Kidney epithelial cell (primary cell): ENCODE data around the gene FAM3A. TPM values are rescaled to one million over a fixed set of nuclear protein-coding genes. Genes with fewer than 3 reads are reported as not detected.

Experiments
- DNase-seq: peaks from one replicate; pipeline ENCODE4 v3.0.0-alpha.2; 2010; ENCODE audit warnings: low read depth
- H3K27me3 ChIP-seq: 2 replicates; pipeline ENCODE4 v1.6.0; 2011; ENCODE audit warnings: low read length; ENCODE audit not compliant: control insufficient read depth, insufficient read depth
- H3K36me3 ChIP-seq: 2 replicates; pipeline ENCODE4 v1.5.1; 2011; ENCODE audit warnings: low read length; ENCODE audit not compliant: control insufficient read depth, insufficient read depth
- H3K4me3 ChIP-seq: 2 replicates; pipeline ENCODE4 v1.5.1; 2011; ENCODE audit warnings: low read depth, mild to moderate bottlenecking, control low read depth, low read length
- total RNA-seq: library from RNA; depleted of rRNA; stranded (reverse); fragments of >200 nt; gene quantifications from 2 replicates; pipeline ENCODE4 v1.2.3, GENCODE V29; 2015
- TF ChIP-seq, protein P1 (sequence below): IDR thresholded peaks from 2 replicates; pipeline ENCODE4 v1.5.1; 2011; ENCODE audit warnings: mild to moderate bottlenecking, moderate library complexity, low read length, control low read depth, inconsistent platforms; ENCODE audit not compliant: insufficient read depth, poor library complexity, severe bottlenecking

Gene FAM3A
- total RNA-seq, 1 donor from 2014 or later = 32.3 TPM

DNA sequence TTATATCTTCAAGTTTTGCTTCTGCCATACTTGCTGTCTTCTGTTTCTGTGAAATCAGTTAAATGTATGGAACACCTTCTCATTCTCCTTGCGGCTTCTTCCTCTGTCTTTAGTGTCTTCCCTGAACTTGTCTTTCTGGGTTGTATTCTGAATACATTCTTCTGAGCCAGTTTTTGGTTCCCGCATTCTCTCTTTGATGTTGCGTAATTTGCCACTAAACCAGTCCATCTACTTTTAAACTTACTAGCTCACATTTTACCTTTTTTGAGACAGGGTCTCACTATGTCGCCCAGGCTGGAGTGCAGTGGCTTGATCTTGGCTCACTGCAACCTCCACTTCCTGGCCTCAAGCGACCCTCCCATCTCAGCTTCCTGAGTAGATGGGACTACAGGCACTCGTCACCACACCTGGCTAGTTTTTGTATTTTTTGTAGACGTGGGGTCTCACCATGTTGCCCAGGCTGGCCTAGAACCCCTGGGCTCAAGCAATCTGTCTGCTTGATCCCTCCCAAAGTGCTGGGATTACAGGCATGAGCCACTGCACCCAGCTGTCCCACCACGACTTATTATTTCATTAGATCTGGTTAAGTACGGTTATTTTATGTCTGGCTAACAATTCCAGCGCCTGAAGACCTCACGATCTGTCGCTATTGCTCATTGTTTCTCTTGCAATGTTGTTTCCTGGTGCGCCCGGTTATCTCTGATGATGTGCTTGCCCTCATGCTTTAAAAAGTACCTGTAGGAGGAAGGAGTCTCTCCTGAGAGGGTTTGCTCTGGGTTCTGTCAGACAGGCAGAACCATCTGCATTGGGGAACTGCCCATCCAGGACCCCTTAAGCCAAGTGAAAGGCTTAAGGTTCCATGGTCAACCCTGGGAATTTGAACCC is 9.8 kb upstream of the FAM3A start:
- Histone ChIP-seq H3K27me3 (no peaks in the 10 kb centered on the region), H3K4me3 (no peak overlapping the region), H3K36me3 (no peaks in the 10 kb centered on the region)
- TF ChIP-seq, protein P1, sequence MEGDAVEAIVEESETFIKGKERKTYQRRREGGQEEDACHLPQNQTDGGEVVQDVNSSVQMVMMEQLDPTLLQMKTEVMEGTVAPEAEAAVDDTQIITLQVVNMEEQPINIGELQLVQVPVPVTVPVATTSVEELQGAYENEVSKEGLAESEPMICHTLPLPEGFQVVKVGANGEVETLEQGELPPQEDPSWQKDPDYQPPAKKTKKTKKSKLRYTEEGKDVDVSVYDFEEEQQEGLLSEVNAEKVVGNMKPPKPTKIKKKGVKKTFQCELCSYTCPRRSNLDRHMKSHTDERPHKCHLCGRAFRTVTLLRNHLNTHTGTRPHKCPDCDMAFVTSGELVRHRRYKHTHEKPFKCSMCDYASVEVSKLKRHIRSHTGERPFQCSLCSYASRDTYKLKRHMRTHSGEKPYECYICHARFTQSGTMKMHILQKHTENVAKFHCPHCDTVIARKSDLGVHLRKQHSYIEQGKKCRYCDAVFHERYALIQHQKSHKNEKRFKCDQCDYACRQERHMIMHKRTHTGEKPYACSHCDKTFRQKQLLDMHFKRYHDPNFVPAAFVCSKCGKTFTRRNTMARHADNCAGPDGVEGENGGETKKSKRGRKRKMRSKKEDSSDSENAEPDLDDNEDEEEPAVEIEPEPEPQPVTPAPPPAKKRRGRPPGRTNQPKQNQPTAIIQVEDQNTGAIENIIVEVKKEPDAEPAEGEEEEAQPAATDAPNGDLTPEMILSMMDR = no peak
- no peak for DNase-seq

DNA sequence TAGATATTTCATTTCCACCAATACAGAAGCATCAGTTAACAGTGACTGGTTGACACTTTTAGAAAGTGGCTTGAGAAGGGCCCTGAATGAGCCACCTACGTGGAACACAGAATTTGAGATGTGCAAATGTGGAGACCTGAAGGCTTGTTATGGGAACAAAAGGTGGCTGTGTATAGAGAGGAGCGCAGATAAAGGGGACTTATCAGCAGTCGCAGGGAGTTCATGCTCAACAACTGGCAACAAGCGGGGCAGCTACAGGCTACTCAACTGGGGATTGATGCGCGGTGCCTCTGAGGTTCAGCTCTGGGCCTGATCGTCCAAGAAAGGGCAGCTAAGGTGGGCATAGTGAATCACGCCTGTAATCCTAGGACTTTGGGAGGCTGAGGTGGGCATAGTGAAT is 3.4 kb upstream of the FAM3A start:
- no peak overlapping the region for H3K4me3 ChIP-seq
- TF ChIP-seq, protein P1 = no peak
- H3K27me3 ChIP-seq = no peaks in the 10 kb centered on the region
- H3K36me3 ChIP-seq = no peaks in the 10 kb centered on the region
- DNase-seq = no peak

DNA sequence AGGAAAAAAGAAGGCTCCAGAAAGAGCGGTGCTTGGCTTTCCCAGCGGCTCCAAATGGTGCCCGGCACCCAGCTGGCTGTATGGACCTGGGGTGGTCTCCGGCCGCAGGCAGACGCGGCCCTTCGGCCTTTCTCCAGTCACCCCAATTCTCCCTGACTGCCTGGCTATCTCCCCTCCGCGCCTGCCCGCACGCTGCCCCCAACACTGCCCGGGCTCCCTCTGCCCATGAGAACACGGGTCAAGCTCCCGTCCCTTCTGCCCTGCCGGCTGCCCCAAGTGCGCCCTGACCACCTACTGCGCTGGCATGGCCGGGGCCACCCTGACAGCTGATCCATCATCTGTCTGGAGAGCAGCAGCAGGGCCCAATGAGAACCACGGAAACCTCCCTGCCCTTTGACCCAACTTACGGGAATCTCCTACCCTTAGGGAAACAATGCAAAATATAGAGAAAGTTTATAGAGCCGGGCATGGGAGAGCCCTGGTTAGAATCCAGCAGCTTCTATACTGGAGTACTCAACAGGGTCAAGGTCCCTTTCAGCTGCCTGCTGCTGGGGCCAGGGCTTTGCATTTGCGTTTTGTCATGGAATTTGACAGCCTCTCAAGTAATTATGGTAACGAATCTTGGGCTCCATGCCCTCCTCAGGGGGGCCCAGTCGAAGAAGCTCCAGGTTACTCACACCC is 1.2 kb upstream of the FAM3A start:
- TF ChIP-seq, protein P1 = no peak
- H3K27me3 ChIP-seq = no peaks in the 10 kb centered on the region
- no peaks in the 10 kb centered on the region for H3K36me3 ChIP-seq

DNA sequence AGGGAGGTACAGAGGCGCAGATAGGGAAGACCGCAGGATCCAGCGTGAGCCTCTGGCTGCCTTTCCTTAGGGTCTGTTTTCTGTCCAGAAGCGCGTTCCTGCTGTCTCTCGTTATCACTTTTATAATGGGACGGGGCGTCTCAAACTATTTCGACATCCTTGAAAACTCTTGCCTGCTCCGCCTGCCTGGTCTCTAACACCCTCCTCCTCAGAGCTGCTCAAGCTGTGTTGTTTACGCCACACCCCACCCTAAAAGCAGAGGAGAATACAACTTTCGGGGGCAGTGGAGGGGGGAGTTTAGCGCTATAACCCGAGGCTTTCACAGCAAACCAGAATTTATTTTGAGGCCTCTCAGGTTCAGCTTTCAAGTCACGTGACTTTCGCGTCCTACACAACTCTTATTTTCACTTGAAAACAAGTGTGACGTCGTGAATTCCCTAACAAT is 646 bp upstream of the FAM3A start:
- H3K4me3 ChIP-seq = peak overlapping the region; percentile 32
- DNase-seq = no peak
- H3K36me3 ChIP-seq = no peaks in the 10 kb centered on the region
- H3K27me3 ChIP-seq = no peaks in the 10 kb centered on the region
- TF ChIP-seq, protein P1 = no peak

More for the DNA sequence above, 1.2 kb upstream of the FAM3A start:
- DNase-seq = no peak
- no peak overlapping the region for H3K4me3 ChIP-seq

DNA sequence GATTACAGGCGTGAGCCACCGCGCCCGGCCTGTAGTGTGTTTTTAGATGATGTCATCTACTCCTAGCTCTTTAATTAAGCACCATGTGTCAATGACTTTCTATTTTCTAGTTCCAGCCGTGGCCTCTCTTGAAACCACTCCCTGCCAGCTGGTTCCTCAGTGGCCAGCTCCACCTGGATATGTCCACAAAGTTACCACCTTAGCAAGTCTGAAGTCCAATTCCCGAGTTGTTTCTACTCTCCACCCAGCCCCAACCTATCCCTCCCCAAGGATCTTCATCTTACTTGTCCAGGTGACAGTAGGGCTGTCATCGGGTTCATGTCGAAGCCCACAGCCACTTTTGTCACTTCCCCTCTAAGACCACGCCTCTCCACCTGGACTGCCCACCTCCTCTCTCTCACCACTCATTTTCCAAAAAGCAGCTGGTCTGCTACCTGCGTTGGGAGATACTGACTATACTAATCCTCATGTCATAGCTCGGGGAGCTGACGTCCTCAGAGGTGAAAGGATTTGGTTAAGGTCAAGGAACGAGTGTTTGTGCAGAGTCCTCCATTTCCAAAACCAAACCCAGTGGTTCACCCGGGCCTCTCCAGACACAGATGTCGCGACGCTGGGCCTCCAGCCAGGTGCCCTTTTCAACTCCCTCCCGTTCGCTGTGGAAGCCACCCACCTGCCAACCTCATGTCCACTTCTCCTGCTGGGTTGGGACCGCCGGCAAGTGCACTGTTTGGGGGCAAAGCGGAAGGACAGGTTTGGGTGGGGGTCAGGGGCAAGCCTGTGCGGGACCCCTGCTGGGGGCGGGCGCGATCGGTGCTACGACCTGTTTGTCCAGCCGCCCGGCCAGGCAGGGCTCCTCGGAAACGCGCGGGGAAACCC is 704 bp downstream of the FAM3A start:
- no peaks in the 10 kb centered on the region for H3K36me3 ChIP-seq
- peak overlapping the region; percentile 71 for H3K4me3 ChIP-seq
- no peaks in the 10 kb centered on the region for H3K27me3 ChIP-seq
- no peak for DNase-seq
- TF ChIP-seq, protein P1 = no peak
